Ovary (tissue), 3 donors: ENCODE results near the gene RGS9.

ENCODE experiments used
- CTCF ChIP-seq, 3 donors: fragments of 450-650 bp in 2 of 3; fragments of 200-600 bp in 1 of 3; IDR thresholded peaks; one replicate each; pipeline versions ENCODE4 v1.5.1 to v1.8.0; 2016 to 2022; ENCODE audit warnings: antibody characterized with exemption in 3 of 3, mild to moderate bottlenecking in 1 of 3
- EP300 ChIP-seq: sonication (generic); formaldehyde crosslinking; IDR thresholded peaks from one replicate; pipeline ENCODE4 v1.6.1; 2017; ENCODE audit warnings: antibody characterized with exemption
- POLR2A ChIP-seq: fragments of 450-650 bp; IDR thresholded peaks from one replicate; pipeline ENCODE4 v1.6.1; 2017; ENCODE audit warnings: antibody characterized with exemption, mild to moderate bottlenecking, moderate library complexity
- donor health status: DM: no; HTN: no; CAD: no.

GRCh38 chr17:65260626-65261025, 123.5 kb downstream of the RGS9 start:
- no peak for TF ChIP-seq CTCF (IDR thresholded peaks at IDR 0.05)
- no peak for TF ChIP-seq EP300
- TF ChIP-seq POLR2A, result no peak
